ENCODE data around the gene SYNDIG1.

SYNDIG1 gene

GRCh38 chr20:24473435-24474223, 4.2 kb downstream of the SYNDIG1 start:
- no peak for DNase-seq

- no peak for DNase-seq
Measured at GRCh38 chr20:24477831-24478547, 8.6 kb downstream of the SYNDIG1 start.

- DNase-seq, result no peak
Measured at GRCh38 chr20:24478584-24478983, 9.2 kb downstream of the SYNDIG1 start.

GRCh38 chr20:24479106-24479505, 9.7 kb downstream of the SYNDIG1 start:
- no peak for DNase-seq

- no peak for DNase-seq
Measured at GRCh38 chr20:24479595-24479994, 10.2 kb downstream of the SYNDIG1 start.

GRCh38 chr20:24480509-24480908, 11.1 kb downstream of the SYNDIG1 start:
- DNase-seq, result no peak

- no peak for DNase-seq
Measured at GRCh38 chr20:24481173-24481572, 11.7 kb downstream of the SYNDIG1 start.

- DNase-seq, result no peak
Measured at GRCh38 chr20:24483435-24484080, 14.1 kb downstream of the SYNDIG1 start.

- DNase-seq, result no peak
Measured at GRCh38 chr20:24484081-24484450, 14.6 kb downstream of the SYNDIG1 start.

GRCh38 chr20:24485981-24486380, 16.6 kb downstream of the SYNDIG1 start:
- no peak for DNase-seq

- no peak for DNase-seq
Measured at GRCh38 chr20:24487240-24487639, 17.8 kb downstream of the SYNDIG1 start.

GRCh38 chr20:24487648-24488047, 18.2 kb downstream of the SYNDIG1 start:
- DNase-seq, result no peak

- DNase-seq, result no peak
Measured at GRCh38 chr20:24488064-24488799, 18.8 kb downstream of the SYNDIG1 start.

GRCh38 chr20:24488800-24489175, 19.4 kb downstream of the SYNDIG1 start:
- DNase-seq, result no peak

- DNase-seq, result no peak
Measured at GRCh38 chr20:24489193-24489592, 19.8 kb downstream of the SYNDIG1 start.

- no peak for DNase-seq
Measured at GRCh38 chr20:24489631-24490260, 20.3 kb downstream of the SYNDIG1 start.

GRCh38 chr20:24490598-24490997, 21.2 kb downstream of the SYNDIG1 start:
- DNase-seq, result no peak

- DNase-seq, result no peak
Measured at GRCh38 chr20:24491041-24491756, 21.8 kb downstream of the SYNDIG1 start.

GRCh38 chr20:24492031-24492607, 22.7 kb downstream of the SYNDIG1 start:
- no peak for DNase-seq

- DNase-seq, result no peak
Measured at GRCh38 chr20:24492698-24493097, 23.3 kb downstream of the SYNDIG1 start.

- no peak for DNase-seq
Measured at GRCh38 chr20:24493181-24493580, 23.8 kb downstream of the SYNDIG1 start.
